ENCODE results near the gene MCM10.
"Not testable (repeated sequence)": the region's sequence is repeated elsewhere in the genome, so short reads cannot be mapped to it uniquely, and the experiment has no call there.

Gene MCM10

DNA sequence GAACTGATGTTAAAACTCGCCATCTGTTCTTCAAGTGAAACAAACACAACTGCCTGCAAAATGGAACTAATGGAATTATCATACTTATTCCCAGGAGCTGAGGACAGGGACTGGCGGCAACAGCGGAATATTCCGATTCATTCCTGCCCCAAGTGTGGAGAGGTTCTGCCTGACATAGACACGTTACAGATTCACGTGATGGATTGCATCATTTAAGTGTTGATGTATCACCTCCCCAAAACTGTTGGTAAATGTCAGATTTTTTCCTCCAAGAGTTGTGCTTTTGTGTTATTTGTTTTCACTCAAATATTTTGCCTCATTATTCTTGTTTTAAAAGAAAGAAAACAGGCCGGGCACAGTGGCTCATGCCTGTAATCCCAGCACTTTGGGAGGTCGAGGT is 24.7 kb upstream of the MCM10 start:
- Histone ChIP-seq H3K27ac (no peak overlapping the region), H3K9me3 (ENCODE audit: low read depth, low read length) (no peaks in the 10 kb centered on the region), H3K4me3 (no peak overlapping the region), H3K36me3 (ENCODE audit: insufficient read depth, low read length) (no peaks in the 10 kb centered on the region), H3K9ac (ENCODE audit: insufficient read length) (no peak overlapping the region)
- TF ChIP-seq POLR2AphosphoS5 (IDR thresholded peaks at IDR 0.05; ENCODE audit: borderline replicate concordance, low read depth, low read length) (no peak), EZH2 (IDR thresholded peaks at IDR 0.05) (no peak), FOXP2 (optimal IDR thresholded peaks at IDR 0.05; ENCODE audit: control extremely low read depth, extremely low read length, insufficient read depth) (no peak)
- no peak for DNase-seq (ENCODE audit: low read depth, low spot score)

GRCh38 chr10:13139150-13139549 is 22.2 kb upstream of the MCM10 start:
- TF ChIP-seq POLR2AphosphoS5 (IDR thresholded peaks at IDR 0.05; ENCODE audit: borderline replicate concordance, low read depth, low read length) (no peak), FOXP2 (optimal IDR thresholded peaks at IDR 0.05; ENCODE audit: control extremely low read depth, extremely low read length, insufficient read depth) (no peak)
- no peak for DNase-seq (ENCODE audit: low read depth, low spot score)
- no peak overlapping the region for H3K4me3 ChIP-seq
- no peaks in the 10 kb centered on the region for H3K9me3 ChIP-seq (ENCODE audit: low read depth, low read length)
- H3K27ac ChIP-seq: no peak overlapping the region
- H3K36me3 ChIP-seq (ENCODE audit: insufficient read depth, low read length): no peaks in the 10 kb centered on the region
- no peak overlapping the region for H3K9ac ChIP-seq (ENCODE audit: insufficient read length)

DNA sequence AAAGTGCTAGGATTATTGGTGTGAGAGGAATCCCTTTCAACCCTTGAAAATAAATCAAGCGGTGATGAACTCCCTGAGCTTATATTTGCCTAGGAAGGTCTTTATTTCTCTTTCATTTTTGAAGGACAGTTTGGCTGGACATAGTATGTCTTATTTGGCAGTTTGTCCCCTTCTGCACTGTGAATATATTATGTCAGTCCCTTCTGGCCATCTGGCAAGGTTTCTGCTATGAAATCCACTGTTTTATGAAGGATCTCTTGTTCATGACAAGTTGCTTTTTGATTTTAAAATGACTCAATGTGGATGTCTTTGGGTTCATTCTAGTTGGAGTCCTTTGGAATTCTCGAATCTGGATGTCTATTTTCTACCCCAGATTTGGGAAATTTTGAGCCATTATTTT is 21.7 kb upstream of the MCM10 start:
- Histone ChIP-seq H3K36me3 (ENCODE audit: insufficient read depth, low read length) (no peaks in the 10 kb centered on the region), H3K4me3 (no peak overlapping the region), H3K9me3 (ENCODE audit: low read depth, low read length) (no peaks in the 10 kb centered on the region), H3K9ac (ENCODE audit: insufficient read length) (no peak overlapping the region), H3K27ac (no peak overlapping the region)
- no peak for TF ChIP-seq POLR2AphosphoS5 (IDR thresholded peaks at IDR 0.05; ENCODE audit: borderline replicate concordance, low read depth, low read length)
- no peak for TF ChIP-seq EZH2 (IDR thresholded peaks at IDR 0.05)
- no peak for TF ChIP-seq FOXP2 (optimal IDR thresholded peaks at IDR 0.05; ENCODE audit: control extremely low read depth, extremely low read length, insufficient read depth)
- DNase-seq (ENCODE audit: low read depth, low spot score): no peak

GRCh38 chr10:13140627-13141190 is 20.6 kb upstream of the MCM10 start:
- H3K27ac ChIP-seq: no peak overlapping the region
- DNase-seq (ENCODE audit: low read depth, low spot score): no peak
- TF ChIP-seq EZH2 (IDR thresholded peaks at IDR 0.05): no peak
- TF ChIP-seq FOXP2 (optimal IDR thresholded peaks at IDR 0.05; ENCODE audit: control extremely low read depth, extremely low read length, insufficient read depth): no peak
- TF ChIP-seq POLR2AphosphoS5 (IDR thresholded peaks at IDR 0.05; ENCODE audit: borderline replicate concordance, low read depth, low read length): no peak
- H3K36me3 ChIP-seq (ENCODE audit: insufficient read depth, low read length): no peaks in the 10 kb centered on the region
- H3K9ac ChIP-seq (ENCODE audit: insufficient read length): no peak overlapping the region
- no peaks in the 10 kb centered on the region for H3K9me3 ChIP-seq (ENCODE audit: low read depth, low read length)
- no peak overlapping the region for H3K4me3 ChIP-seq

DNA sequence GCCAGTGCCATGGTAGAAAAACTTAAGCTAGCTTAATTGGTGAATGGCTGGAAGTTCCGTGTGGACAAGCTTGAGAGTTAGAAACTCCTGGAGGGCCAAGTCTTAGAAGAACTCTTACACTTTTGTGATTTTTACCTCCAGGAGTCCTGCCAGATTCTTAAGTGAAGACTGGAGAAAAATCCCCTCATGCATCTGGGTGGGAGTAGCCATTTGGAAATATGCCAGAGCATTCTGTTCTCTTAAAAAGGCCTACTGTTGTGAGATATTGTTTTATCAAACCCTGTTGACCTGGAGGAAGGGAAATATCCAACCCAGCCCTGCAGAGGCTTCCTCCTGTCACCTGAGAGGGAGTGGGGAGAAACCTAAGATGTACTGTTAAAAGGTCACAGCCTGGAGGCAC is 17.6 kb upstream of the MCM10 start:
- no peak for TF ChIP-seq EZH2 (IDR thresholded peaks at IDR 0.05)
- no peak for TF ChIP-seq FOXP2 (optimal IDR thresholded peaks at IDR 0.05; ENCODE audit: control extremely low read depth, extremely low read length, insufficient read depth)
- no peak for TF ChIP-seq POLR2AphosphoS5 (IDR thresholded peaks at IDR 0.05; ENCODE audit: borderline replicate concordance, low read depth, low read length)
- no peaks in the 10 kb centered on the region for H3K36me3 ChIP-seq (ENCODE audit: insufficient read depth, low read length)
- H3K27ac ChIP-seq: no peak overlapping the region
- no peak for DNase-seq (ENCODE audit: low read depth, low spot score)
- no peak overlapping the region for H3K4me3 ChIP-seq
- H3K9ac ChIP-seq (ENCODE audit: insufficient read length): no peak overlapping the region
- H3K9me3 ChIP-seq (ENCODE audit: low read depth, low read length): no peaks in the 10 kb centered on the region

DNA sequence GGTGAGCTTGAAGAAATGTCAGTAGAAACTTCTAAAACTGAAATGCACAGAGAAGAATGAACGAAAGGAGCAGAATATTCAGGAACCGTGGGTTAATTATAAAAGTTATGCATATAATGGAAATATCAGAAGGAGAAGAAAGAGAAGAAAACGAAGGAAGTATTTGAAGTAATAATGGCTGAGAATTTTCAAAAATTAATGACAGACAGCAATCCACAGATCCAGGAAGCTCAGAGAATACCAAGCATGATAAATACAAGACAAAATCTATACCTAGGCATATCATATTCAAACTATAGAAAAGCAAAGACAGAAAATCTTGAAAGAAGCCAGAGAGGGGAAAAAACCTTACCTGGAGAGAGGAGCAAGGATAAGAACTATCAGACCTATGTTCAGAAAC is 16.5 kb upstream of the MCM10 start:
- Histone ChIP-seq H3K9ac (ENCODE audit: insufficient read length) (no peak overlapping the region), H3K36me3 (ENCODE audit: insufficient read depth, low read length) (no peaks in the 10 kb centered on the region), H3K9me3 (ENCODE audit: low read depth, low read length) (no peaks in the 10 kb centered on the region), H3K27ac (no peak overlapping the region), H3K4me3 (no peak overlapping the region)
- TF ChIP-seq POLR2AphosphoS5 (IDR thresholded peaks at IDR 0.05; ENCODE audit: borderline replicate concordance, low read depth, low read length) (no peak), FOXP2 (optimal IDR thresholded peaks at IDR 0.05; ENCODE audit: control extremely low read depth, extremely low read length, insufficient read depth) (no peak), EZH2 (IDR thresholded peaks at IDR 0.05) (no peak)
- no peak for DNase-seq (ENCODE audit: low read depth, low spot score)

- Histone ChIP-seq H3K9me3 (ENCODE audit: low read depth, low read length) (no peaks in the 10 kb centered on the region), H3K4me3 (no peak overlapping the region), H3K9ac (ENCODE audit: insufficient read length) (no peak overlapping the region), H3K36me3 (ENCODE audit: insufficient read depth, low read length) (no peaks in the 10 kb centered on the region), H3K27ac (no peak overlapping the region)
- no peak for TF ChIP-seq FOXP2 (optimal IDR thresholded peaks at IDR 0.05; ENCODE audit: control extremely low read depth, extremely low read length, insufficient read depth)
- TF ChIP-seq EZH2 (IDR thresholded peaks at IDR 0.05): no peak
- no peak for TF ChIP-seq POLR2AphosphoS5 (IDR thresholded peaks at IDR 0.05; ENCODE audit: borderline replicate concordance, low read depth, low read length)
- no peak for DNase-seq (ENCODE audit: low read depth, low spot score)
These were observed 15.0 kb upstream of the MCM10 start for GRCh38 chr10:13146379-13146778.

- TF ChIP-seq POLR2AphosphoS5 (IDR thresholded peaks at IDR 0.05; ENCODE audit: borderline replicate concordance, low read depth, low read length) (no peak), FOXP2 (optimal IDR thresholded peaks at IDR 0.05; ENCODE audit: control extremely low read depth, extremely low read length, insufficient read depth) (no peak), EZH2 (IDR thresholded peaks at IDR 0.05) (no peak)
- DNase-seq (ENCODE audit: low read depth, low spot score): no peak
- no peak overlapping the region for H3K27ac ChIP-seq
These were observed 14.2 kb upstream of the MCM10 start for GRCh38 chr10:13147161-13147560.

DNA sequence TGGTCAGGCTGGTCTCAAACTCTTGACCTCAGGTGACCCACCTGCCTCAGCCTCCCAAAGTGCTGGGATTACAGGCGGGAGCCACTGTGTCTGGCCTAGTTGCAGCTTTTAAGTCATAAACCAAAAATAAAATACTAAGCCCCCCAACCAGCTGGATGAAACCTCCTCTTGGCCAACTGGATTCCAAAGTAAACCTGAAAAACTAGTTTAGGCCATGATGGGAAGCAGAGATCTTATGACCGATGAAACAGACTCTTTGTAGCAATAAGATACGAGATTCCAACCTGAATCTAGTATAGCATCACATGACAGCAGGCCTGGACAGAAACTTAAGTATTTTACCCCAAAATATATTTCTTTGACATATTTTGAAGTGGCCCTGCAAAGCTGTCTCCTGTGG is 9.1 kb upstream of the MCM10 start:
- Histone ChIP-seq H3K27ac (no peak overlapping the region), H3K36me3 (ENCODE audit: insufficient read depth, low read length) (no peaks in the 10 kb centered on the region), H3K4me3 (no peak overlapping the region), H3K9me3 (ENCODE audit: low read depth, low read length) (no peaks in the 10 kb centered on the region), H3K9ac (ENCODE audit: insufficient read length) (no peak overlapping the region)
- DNase-seq (ENCODE audit: low read depth, low spot score): no peak
- TF ChIP-seq EZH2 (IDR thresholded peaks at IDR 0.05): no peak
- no peak for TF ChIP-seq FOXP2 (optimal IDR thresholded peaks at IDR 0.05; ENCODE audit: control extremely low read depth, extremely low read length, insufficient read depth)
- no peak for TF ChIP-seq POLR2AphosphoS5 (IDR thresholded peaks at IDR 0.05; ENCODE audit: borderline replicate concordance, low read depth, low read length)

More at GRCh38 chr10:13147161-13147560, 14.2 kb upstream of the MCM10 start:
- H3K9me3 ChIP-seq (ENCODE audit: low read depth, low read length): no peaks in the 10 kb centered on the region
- no peaks in the 10 kb centered on the region for H3K36me3 ChIP-seq (ENCODE audit: insufficient read depth, low read length)
- H3K4me3 ChIP-seq: no peak overlapping the region
- no peak overlapping the region for H3K9ac ChIP-seq (ENCODE audit: insufficient read length)

DNA sequence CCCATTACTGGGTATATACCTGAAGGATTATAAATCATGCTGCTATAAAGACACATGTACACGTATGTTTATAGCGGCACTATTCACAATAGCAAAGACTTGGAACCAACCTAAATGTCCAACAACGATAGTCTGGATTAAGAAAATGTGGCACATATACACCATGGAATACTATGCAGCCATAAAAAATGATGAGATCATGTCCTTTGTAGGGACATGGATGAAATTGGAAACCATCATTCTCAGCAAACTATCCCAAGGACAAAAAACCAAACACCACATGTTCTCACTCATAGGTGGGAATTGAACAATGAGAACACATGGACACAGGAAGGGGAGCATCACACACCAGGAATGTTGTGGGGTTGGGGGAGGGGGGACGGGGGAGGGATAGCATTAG is 5.5 kb upstream of the MCM10 start:
- DNase-seq (ENCODE audit: low read depth, low spot score); H3K27ac ChIP-seq: not testable (repeated sequence)

More for the DNA sequence above, 5.5 kb upstream of the MCM10 start:
- not testable (repeated sequence) for H3K9ac ChIP-seq (ENCODE audit: insufficient read length); H3K36me3 ChIP-seq (ENCODE audit: insufficient read depth, low read length); H3K9me3 ChIP-seq (ENCODE audit: low read depth, low read length); H3K4me3 ChIP-seq
